ENCODE results near the gene PLD6. TPM values are rescaled to one million over a fixed set of nuclear protein-coding genes. Genes with fewer than 3 reads are reported as not detected.
"Not testable (repeated sequence)": the region's sequence is repeated elsewhere in the genome, so short reads cannot be mapped to it uniquely, and the experiment has no call there.

Gene PLD6, protein sequence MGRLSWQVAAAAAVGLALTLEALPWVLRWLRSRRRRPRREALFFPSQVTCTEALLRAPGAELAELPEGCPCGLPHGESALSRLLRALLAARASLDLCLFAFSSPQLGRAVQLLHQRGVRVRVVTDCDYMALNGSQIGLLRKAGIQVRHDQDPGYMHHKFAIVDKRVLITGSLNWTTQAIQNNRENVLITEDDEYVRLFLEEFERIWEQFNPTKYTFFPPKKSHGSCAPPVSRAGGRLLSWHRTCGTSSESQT
- total RNA-seq: 12.9 TPM
- long read RNA-seq, transcript PLD6-201 (2 exons, 2,560 nt): major isoform, 14 of 16 reads
- long read RNA-seq, partial matches to known transcripts: 1 of 16 reads
- long read RNA-seq, other reads (novel, unspliced or antisense): 1 of 16 reads

DNA sequence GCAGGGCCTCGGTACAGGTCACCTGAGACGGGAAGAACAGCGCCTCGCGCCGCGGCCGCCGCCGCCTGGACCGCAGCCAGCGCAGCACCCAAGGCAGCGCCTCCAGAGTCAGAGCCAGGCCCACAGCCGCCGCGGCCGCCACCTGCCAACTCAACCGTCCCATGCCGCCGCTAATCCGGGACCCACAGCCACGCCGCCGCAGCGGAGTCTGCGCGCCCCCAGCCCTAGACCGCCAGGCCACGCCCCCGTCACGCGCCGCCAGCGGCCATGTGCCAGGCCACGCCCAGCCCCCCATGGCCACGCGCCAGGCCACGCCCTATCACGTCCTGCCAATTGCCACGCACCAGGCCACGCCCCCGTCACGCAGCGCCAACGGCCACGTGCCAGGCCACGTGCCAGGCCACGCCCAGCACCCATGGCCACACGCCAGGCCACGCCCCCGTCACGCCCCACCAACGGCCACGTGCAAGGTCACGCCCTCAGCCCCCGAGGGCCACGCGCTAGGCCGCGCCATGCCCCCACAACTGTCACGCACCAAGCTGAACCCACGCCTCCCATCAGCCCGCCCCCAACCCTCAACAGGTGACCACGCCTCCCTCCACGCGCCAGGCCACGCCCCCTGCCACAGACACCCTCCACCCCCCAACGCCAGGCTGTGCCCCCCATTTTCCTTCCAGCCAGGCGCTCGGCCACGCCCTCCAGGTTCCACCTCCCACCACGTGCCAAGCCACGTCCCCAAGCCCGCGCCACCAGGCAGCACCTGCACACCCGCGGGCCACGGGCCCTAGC is at the start of gene PLD6:
TSS of gene PLD6 (minus strand) at position 210 of the 789 bp plus-strand sequence. CDS start at position 163, 47 bp downstream.
- peak; percentile 32 for ATAC-seq
- peak; percentile 91 for DNase-seq (ENCODE audit: missing footprints)
- intact Hi-C loops (cut with DNase I): no loop called here

DNA sequence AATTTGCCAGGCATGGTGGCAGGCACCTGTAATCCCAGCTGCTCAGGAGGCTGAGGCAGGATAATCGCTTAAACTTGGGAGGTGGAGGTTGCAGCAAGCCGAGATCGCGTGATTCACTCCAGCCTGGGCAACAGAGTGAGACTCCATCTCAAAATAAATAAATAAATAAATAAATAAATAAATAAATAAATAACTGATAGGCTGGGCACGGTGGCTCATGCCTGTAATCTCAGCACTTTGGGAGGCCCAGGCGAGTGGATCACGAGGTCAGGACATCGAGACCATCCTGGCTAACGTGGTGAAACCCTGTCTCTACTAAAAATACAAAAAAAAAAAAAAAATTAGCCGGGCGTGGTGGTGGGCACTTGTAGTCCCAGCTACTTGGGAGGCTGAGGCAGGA is 49.6 kb upstream of the PLD6 start:
- ATAC-seq; intact Hi-C loops (cut with DNase I); DNase-seq (ENCODE audit: missing footprints): not testable (repeated sequence)

DNA sequence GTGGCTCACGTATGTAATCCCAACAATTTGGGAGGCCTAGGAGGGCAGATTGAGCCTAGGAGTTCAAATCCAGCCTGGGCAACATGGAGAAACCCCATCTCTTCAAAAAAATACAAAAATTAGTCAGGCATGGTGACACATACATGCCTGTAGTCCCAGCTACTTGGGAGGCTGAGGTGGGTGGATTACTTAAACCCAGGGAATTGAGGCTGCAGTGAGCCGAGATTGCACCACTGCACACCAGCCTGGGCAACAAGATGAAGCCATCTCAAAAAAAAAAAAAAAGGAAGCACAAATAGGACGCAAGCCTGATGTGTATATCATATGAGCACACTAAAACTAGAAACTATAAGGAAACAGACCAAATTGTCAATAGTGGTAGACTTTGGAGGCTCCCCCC is 47.9 kb upstream of the PLD6 start:
- intact Hi-C loops (cut with DNase I): no loop called here
- DNase-seq (ENCODE audit: missing footprints): no peak

DNA sequence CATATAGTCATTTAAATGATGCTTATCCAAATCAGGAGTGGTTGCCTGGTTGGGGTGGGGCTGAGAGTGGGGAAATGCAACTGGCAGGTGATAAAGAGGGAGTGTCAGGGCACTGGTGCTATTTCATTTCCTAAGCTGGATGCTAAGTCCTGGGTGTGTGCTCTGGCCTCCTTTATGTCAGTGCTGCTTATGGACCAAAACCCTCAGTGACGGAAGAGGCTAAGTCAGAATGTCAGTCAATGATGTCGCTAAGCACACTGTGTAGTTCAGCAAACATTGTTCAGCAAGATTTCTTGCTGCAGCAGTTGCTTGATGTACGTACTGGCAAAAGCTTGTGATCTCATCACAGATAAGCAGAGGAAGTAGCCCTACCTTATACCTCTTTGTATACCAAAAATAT is 47.3 kb upstream of the PLD6 start:
- DNase-seq (ENCODE audit: missing footprints) (no peak), ATAC-seq (no peak)
- intact Hi-C loops (cut with DNase I): no loop called here

More for the DNA sequence above, 47.9 kb upstream of the PLD6 start:
- no peak for ATAC-seq

DNA sequence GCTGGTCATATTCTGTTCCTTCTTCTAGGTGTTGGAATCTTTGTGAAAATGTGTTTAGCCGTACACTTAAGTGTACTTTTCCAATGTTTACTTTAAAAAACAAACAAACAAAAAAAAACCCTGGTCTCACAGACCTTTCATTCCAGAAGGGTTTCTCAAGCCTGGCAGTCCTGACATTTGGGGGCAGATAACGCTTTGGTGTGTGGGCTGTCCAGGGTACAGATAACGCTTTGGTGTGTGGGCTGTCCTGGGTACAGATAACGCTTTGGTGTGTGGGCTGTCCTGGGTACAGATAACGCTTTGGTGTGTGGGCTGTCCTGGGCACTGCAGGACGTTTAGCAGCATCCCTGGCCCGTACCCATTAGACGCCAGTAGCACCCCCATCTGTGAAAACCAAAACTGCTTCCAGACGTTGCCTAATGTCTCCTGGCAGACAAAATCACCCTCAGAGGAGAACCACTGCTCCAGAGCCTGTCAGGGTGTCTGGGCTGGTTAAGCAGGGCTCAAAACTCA is 46.1 kb upstream of the PLD6 start:
- no peak for ATAC-seq

DNA sequence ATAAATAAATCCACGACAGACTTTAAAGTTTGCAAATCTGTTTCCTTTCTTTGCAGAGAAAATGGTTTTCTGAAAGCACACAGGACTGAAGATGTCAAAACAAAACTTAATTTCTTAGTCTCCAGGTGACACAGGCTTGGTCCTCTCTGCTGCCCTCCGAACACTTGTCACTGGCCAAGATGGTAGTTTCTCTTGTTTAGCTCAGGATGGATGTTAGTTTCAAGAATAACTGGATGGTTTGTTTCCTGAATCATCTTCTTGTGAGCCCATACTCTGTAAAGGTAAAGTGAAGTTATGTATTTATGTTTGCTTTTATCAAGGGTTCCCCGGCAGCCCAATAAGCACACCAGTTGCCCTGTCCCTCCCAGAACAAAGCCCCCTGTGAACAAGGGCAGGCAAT is 40.7 kb upstream of the PLD6 start:
- ATAC-seq: no peak
- intact Hi-C loops (cut with DNase I): no loop called here
- no peak for DNase-seq (ENCODE audit: missing footprints)

More for the DNA sequence above, 46.1 kb upstream of the PLD6 start:
- no peak for DNase-seq (ENCODE audit: missing footprints)
- intact Hi-C loops (cut with DNase I): no loop called here

DNA sequence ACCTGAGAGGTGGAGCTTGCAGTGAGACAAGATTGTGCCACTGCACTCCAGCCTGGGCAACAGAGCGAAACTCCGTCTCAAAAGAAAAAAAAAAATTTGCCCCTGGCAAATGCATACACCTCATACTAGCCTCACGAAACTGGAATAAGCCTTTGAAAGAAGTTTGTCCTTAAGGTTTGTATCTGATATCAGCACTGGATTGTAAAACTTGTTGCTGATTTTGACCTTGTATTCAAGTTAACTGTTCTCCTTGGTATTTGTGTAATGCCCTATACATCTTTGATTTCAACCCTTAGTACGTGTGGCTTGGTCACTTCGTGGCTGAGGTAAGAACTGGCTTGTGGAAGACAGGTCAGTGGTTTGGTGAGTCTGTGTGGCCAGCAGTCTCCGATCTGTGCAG is 37.0 kb upstream of the PLD6 start:
- intact Hi-C loops (cut with DNase I): no loop called here

DNA sequence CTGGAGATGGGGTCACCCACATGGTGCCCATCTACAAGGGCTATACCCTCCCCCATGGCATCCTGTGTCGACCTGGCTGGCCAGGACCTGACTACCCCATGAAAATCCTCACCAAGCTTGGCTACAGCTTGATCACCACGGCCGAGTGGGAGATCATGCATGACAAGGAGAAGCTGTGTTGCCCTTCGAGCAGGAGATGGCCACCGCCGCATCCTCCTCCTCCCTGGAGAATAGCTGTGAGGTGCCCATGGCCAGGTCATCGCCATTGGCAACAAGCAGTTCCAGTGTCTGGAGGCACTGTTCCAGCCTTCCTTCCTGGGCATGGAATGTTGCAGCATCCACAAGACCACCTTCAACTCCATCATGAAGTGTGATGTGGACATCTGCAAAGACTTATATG is 36.1 kb upstream of the PLD6 start:
- intact Hi-C loops (cut with DNase I): no loop called here
- no peak for ATAC-seq
- no peak for DNase-seq (ENCODE audit: missing footprints)

More for the DNA sequence above, 37.0 kb upstream of the PLD6 start:
- no peak for DNase-seq (ENCODE audit: missing footprints)
- no peak for ATAC-seq

DNA sequence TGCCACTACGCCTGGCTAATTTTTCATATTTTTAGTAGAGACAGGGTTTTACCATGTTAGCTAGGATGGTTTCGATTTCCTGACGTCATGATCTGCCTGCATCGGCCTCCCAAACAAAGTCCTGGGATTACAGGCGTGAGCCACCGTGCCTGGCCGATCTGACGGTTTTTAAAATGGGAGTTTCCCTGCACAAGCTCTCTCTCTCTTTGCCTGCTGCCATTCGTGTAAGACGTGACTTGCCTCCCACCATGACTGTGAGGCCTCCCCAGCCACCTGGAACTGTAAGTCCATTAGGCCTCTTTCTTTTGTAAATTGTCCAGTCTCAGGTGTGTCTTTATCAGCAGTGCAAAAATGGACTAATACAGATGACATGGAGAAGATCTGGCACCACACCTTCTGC is 35.5 kb upstream of the PLD6 start:
- intact Hi-C loops (cut with DNase I): no loop called here
- DNase-seq (ENCODE audit: missing footprints): no peak
- ATAC-seq: no peak

DNA sequence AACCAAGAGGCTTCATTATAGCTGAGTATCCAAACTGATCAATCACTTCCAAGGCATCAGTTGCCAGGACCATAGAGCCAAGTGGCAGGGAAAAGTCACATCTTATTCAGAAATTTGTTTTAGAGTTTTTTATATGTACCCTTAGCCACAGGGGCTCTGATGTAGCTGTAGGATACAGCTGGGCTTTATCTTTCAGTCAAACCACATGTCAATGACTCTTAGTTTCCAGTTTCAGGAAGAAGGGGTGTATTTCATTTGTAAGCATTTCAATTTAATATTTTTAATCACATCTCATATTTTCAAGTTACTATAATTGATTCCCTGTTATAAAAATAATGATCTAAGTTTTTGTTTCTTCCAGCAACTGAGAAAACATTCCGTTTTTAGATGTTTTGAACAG is 33.7 kb upstream of the PLD6 start:
- intact Hi-C loops (cut with DNase I): loop anchor here (5.0 kb wide), 3 partner anchors 53 to 238 kb away; no protein-coding TSS in a partner anchor

DNA sequence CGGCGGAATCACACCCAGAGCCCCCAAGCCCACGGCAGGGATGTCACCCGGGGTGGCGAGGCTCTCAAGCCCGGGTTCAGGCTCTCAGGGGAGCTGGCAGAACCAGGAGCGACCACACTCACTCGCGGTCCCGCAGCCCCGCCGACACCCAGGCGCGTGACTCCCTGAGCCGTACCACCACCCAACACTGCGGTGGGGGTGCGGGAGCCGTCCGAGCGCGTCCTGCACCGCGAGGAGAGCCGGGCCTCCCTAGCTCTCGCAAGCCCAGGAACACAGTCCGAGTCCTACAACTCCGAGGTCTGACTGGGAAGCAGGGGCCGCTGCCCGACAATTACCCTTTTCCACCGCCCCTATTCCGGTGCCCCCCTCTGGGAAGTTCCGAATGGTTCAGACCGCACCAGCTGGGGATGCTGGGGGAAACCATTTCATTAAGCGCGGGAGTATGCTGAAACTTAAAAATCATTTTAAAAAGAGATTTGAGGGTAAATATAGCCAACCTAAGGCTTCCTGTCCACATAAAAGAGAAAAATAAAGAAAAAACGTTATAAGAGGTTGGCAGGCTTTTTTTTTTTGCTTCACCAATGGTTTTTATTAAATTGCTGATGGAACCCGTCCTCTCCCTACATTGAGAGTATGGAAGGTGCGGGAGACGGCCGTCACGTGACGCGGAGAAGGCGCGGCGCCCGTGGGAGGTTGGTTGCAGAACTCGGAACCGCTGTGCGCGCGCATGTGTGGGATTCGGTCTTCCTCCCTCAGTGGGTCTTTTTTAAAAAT is 31.1 kb upstream of the PLD6 start, which contains the start of gene FLCN:
TSS of gene FLCN (minus strand) at position 143 of the 774 bp plus-strand sequence. CDS start 9,031 bp downstream, outside the sequence.
- intact Hi-C loops (cut with DNase I): loop anchor here (5.0 kb wide), 3 partner anchors 50 to 235 kb away; no protein-coding TSS in a partner anchor
- ATAC-seq: peak; percentile 97

More for the DNA sequence above, 33.7 kb upstream of the PLD6 start:
- no peak for DNase-seq (ENCODE audit: missing footprints)
- no peak for ATAC-seq

DNA sequence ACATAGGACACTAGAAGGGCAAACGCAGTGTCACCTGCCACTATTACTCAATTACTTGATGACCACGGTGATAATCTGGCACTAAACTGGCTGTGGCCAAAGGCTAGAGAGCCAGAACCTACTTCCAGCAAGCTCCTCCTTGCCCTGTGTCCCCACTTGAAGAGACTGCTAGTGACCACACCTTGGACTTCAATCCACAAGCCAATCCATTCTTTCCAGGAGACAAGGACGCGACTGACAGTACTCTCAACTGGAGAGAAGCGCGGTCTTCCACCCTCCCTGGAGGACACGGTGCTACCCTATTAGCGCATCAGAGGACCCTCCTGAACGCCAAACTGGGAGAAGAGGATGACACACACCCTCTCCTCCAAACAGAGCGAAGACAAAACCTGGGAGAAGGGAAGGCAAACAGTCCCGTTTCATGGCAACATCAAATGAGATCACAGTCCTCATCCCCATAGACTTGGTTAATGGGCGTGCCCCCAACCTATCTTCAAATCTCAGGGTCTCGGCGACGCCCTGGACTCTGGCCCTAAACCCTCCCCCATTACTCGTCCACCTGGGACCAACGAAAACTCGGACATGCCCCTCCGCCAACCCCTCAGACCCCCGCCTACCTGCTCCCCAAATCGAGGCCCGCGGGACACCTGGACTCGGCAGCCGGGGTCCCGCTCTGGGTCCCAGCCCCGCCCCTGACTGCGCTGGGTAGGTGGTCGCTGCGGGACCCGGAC is 30.3 kb upstream of the PLD6 start:
- DNase-seq (ENCODE audit: missing footprints): no peak
- intact Hi-C loops (cut with DNase I): loop anchor here (5.0 kb wide), 3 partner anchors 49 to 234 kb away; no protein-coding TSS in a partner anchor
- ATAC-seq: peak; percentile 14

More for the DNA sequence above, 31.1 kb upstream of the PLD6 start, which contains the start of gene FLCN:
- peak; percentile 99 for DNase-seq (ENCODE audit: missing footprints)

DNA sequence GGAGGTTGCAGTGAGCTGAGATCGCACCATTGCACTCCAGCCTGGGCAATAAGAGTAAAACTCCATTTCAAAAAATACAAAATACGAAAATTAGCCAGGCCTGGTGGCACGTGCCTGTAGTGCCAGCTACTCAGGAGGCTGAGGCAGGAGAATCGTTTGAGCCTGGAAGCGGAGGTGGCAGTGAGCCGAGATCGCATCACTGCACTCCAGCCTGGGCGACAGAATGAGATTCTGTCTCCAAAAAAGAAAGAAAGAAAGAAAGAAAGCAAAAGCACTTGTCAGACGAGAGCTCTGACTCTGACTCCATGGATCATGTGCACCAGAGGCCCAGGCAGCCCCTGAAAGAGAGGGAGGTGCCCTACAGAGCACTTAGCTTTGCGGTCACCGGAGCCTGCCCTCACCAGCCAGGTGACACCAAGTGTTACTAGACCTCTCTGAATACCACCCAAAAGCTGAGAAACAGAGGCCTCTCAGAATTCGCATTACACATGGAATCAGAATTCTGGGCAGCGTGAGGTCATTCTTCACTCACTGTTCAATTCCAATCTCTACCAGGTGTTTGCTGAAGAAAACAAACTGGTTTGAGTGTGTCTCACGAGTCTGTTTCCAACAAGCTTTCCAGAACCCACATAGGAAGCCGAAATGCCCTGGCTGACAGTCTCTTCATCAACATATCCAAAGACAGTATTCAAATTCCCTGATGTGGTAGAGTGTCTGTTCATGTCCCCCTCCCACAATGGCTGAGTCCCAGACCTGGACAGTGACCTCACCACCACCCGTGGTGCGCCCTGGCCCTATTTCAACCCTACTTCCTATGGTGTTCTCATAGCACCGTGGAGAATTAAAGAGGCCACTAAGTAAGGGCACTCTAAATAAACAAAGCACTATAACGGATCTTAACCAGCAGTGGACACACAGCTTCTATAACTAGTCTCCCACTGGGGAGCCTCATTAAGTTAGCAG is 29.4 kb upstream of the PLD6 start:
- no peak for DNase-seq (ENCODE audit: missing footprints)
- no peak for ATAC-seq
- intact Hi-C loops (cut with DNase I): loop anchor here (5.0 kb wide), 3 partner anchors 48 to 233 kb away; no protein-coding TSS in a partner anchor

DNA sequence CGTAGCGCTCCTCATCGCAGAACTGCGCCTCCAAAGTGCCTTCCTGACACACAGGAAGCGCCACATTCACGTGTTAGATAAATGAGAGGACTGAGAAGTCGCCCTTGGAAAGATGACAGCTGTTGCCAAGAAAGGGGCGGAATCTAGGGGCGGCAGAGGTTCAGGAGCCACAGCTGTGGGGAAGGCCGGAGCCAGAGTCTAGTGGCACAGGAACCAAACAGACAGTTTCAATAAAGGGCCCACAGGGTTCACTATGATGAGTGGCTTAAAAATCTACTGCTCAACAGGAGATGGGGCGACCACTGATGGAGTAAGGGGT is 26.1 kb upstream of the PLD6 start:
- DNase-seq (ENCODE audit: missing footprints): no peak
- intact Hi-C loops (cut with DNase I): no loop called here
- ATAC-seq: no peak

DNA sequence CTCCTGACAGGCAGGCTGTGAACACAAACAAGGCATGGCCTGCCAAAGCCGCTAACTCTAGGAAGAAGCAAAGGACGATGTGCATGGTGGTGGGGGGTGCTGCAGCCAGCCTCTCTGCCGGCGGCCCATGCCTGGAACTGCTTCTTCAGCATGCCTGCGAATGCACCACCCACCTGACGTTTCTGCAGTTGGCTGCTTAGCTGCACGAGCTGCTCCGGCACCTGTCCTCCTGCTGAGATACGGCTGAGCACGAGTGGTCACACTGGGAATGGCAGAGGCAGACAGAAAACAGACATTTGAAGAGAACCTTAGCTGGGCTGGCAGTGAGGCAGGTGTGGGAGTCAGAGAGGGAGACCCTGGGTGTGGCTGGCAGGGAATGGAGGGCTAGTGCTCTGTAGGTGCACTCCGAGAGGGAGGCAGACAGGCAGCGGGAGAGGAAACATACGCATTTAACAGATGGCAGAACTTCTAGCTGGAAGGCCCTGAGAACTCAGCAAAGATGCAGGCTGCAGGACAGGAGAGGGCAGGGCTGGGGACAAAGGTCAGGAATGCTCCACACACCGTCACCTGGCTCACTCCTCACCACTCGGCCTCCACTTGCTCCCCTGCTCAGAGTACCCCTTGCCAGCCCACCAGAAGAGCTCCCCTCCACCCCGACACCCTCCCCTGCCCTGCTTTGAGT is 25.6 kb upstream of the PLD6 start:
- ATAC-seq (no peak), DNase-seq (ENCODE audit: missing footprints) (no peak)
- intact Hi-C loops (cut with DNase I): no loop called here

Measured in Right ventricle myocardium inferior (tissue), 1 donor.